Right kidney (tissue), 1 donor: ENCODE measurements around the gene PRKG1.

Experiments
- DNase-seq: peaks from one replicate; pipeline ENCODE4 v3.0.0-alpha.2; 2016

PRKG1 gene

GRCh38 chr10:51767103-51767763 is 692.9 kb downstream of the PRKG1 start:
- DNase-seq: no peak

- DNase-seq: no peak
These were observed 694.7 kb downstream of the PRKG1 start for GRCh38 chr10:51768886-51769465.

GRCh38 chr10:51770709-51771108 is 696.4 kb downstream of the PRKG1 start:
- DNase-seq: no peak

- DNase-seq: no peak
These were observed 698.1 kb downstream of the PRKG1 start for GRCh38 chr10:51772387-51772786.

- no peak for DNase-seq
These were observed 699.4 kb downstream of the PRKG1 start for GRCh38 chr10:51773681-51774080.

- no peak for DNase-seq
These were observed 709.7 kb downstream of the PRKG1 start for GRCh38 chr10:51783941-51784340.

- no peak for DNase-seq
These were observed 711.9 kb downstream of the PRKG1 start for GRCh38 chr10:51786016-51786683.

GRCh38 chr10:51786684-51787035 is 712.4 kb downstream of the PRKG1 start:
- DNase-seq: no peak

GRCh38 chr10:51788273-51788672 is 714.0 kb downstream of the PRKG1 start:
- DNase-seq: no peak

- DNase-seq: no peak
These were observed 714.8 kb downstream of the PRKG1 start for GRCh38 chr10:51789118-51789517.

- DNase-seq: no peak
These were observed 715.6 kb downstream of the PRKG1 start for GRCh38 chr10:51789903-51790302.

GRCh38 chr10:51792678-51793077 is 718.4 kb downstream of the PRKG1 start:
- DNase-seq: no peak

GRCh38 chr10:51800121-51800520 is 725.8 kb downstream of the PRKG1 start:
- no peak for DNase-seq

- DNase-seq: no peak
These were observed 726.6 kb downstream of the PRKG1 start for GRCh38 chr10:51800725-51801424.

- no peak for DNase-seq
These were observed 727.7 kb downstream of the PRKG1 start for GRCh38 chr10:51802030-51802429.

GRCh38 chr10:51804866-51805265 is 730.6 kb downstream of the PRKG1 start:
- DNase-seq: no peak

GRCh38 chr10:51806079-51806835 is 732.0 kb downstream of the PRKG1 start:
- DNase-seq: no peak

- DNase-seq: no peak
These were observed 733.9 kb downstream of the PRKG1 start for GRCh38 chr10:51808187-51808586.

- DNase-seq: no peak
These were observed 741.4 kb downstream of the PRKG1 start for GRCh38 chr10:51815723-51816122.

- no peak for DNase-seq
These were observed 746.8 kb downstream of the PRKG1 start for GRCh38 chr10:51821045-51821444.

- no peak for DNase-seq
These were observed 747.5 kb downstream of the PRKG1 start for GRCh38 chr10:51821745-51822144.

- DNase-seq: no peak
These were observed 758.5 kb downstream of the PRKG1 start for GRCh38 chr10:51832652-51833383.
